Neural progenitor cell (in vitro differentiated cells): Measurements from ENCODE around the gene AK2.

Experiments
- CTCF ChIP-seq: fragments of 200-600 bp; sonication (generic); IDR thresholded peaks from 2 replicates; pipeline ENCODE4 v1.5.1; 2017; ENCODE audit warnings: antibody characterized with exemption, mild to moderate bottlenecking
- EZH2 ChIP-seq: fragments of 200-600 bp; sonication (generic); IDR thresholded peaks from 2 replicates; pipeline ENCODE4 v1.6.1; 2017; ENCODE audit warnings: antibody characterized with exemption, mild to moderate bottlenecking, moderate library complexity

- TF ChIP-seq CTCF (no peak), EZH2 (peak; percentile 50)
Observed at GRCh38 chr1:33081554-33082305, 45.0 kb upstream of the AK2 start.
